ENCODE results near the gene GRIK4.

GRCh38 chr11:120563703-120564572 is 52.4 kb downstream of the GRIK4 start:
- TF ChIP-seq CTCF (IDR thresholded peaks at IDR 0.05; ENCODE audit: insufficient read depth, low read length): no peak
- TF ChIP-seq GABPA (IDR thresholded peaks at IDR 0.05; ENCODE audit: low read depth): no peak
- TF ChIP-seq POLR2AphosphoS5 (IDR thresholded peaks at IDR 0.05; ENCODE audit: low read depth): no peak
